C4-2B (cell line): Measurements from ENCODE around the gene RHCE.

Experiments
- CTCF ChIP-seq: fragments of 450-650 bp; conservative IDR thresholded peaks from 2 replicates; pipeline ENCODE4 v1.5.1; 2017; ENCODE audit warnings: mild to moderate bottlenecking
- ZFX ChIP-seq: fragments of 450-650 bp; IDR thresholded peaks from 2 replicates; pipeline ENCODE4 v1.6.1; 2017

- TF ChIP-seq CTCF (no peak), ZFX (no peak)
Measured at GRCh38 chr1:25467616-25468015, 47.0 kb upstream of the RHCE start.
